Memory B cell (primary cell): Measurements from ENCODE around the gene DOK7.
"Not testable (repeated sequence)": the region's sequence is repeated elsewhere in the genome, so short reads cannot be mapped to it uniquely, and the experiment has no call there.

ENCODE experiments used
- ATAC-seq: fragments of 150-1000 bp; cut with Tn5 transposase; 2 replicates; pipeline ENCODE4 v1.10.0; 2021; ENCODE audit warnings: low read depth, mild to moderate bottlenecking, moderate library complexity
- DNase-seq, 2 donors: peaks; one replicate each; pipeline ENCODE4 v3.0.0; 2022; ENCODE audit warnings: low spot score in 2 of 2
- H3K27ac Mint-ChIP-seq: one replicate; pipeline ENCODE4 v1.8.0; 2022; ENCODE audit warnings: mild to moderate bottlenecking, moderate library complexity, mixed read lengths
- H3K27me3 Mint-ChIP-seq: one replicate; pipeline ENCODE4 v1.8.0; 2022; ENCODE audit warnings: mixed read lengths
- H3K36me3 Mint-ChIP-seq: one replicate; pipeline ENCODE4 v1.8.0; 2022; ENCODE audit warnings: mild to moderate bottlenecking, mixed read lengths
- H3K4me1 Mint-ChIP-seq: one replicate; pipeline ENCODE4 v1.8.0; 2022; ENCODE audit warnings: mixed read lengths
- H3K4me3 Mint-ChIP-seq: one replicate; pipeline ENCODE4 v1.8.0; 2022; ENCODE audit warnings: mild to moderate bottlenecking, moderate library complexity, mixed read lengths
- H3K9me3 Mint-ChIP-seq: one replicate; pipeline ENCODE4 v1.8.0; 2022; ENCODE audit warnings: mixed read lengths

DOK7 gene

GRCh38 chr4:3510481-3510880 is 47.4 kb downstream of the DOK7 start:
- no peaks in the 10 kb centered on the region for H3K4me1 Mint-ChIP-seq
- no peak overlapping the region for H3K4me3 Mint-ChIP-seq
- no peak overlapping the region for H3K27ac Mint-ChIP-seq
- no peaks in the 10 kb centered on the region for H3K9me3 Mint-ChIP-seq
- DNase-seq, result no peak
- no peaks in the 10 kb centered on the region for H3K27me3 Mint-ChIP-seq
- H3K36me3 Mint-ChIP-seq, result peaks cover 50% of the 10 kb centered on the region
- ATAC-seq, result no peak

GRCh38 chr4:3511187-3511586 is 48.1 kb downstream of the DOK7 start:
- peaks cover 53% of the 10 kb centered on the region for H3K36me3 Mint-ChIP-seq
- DNase-seq, result no peak
- H3K27me3 Mint-ChIP-seq, result no peaks in the 10 kb centered on the region
- ATAC-seq, result no peak
- H3K4me1 Mint-ChIP-seq, result no peaks in the 10 kb centered on the region
- H3K9me3 Mint-ChIP-seq, result no peaks in the 10 kb centered on the region
- no peak overlapping the region for H3K27ac Mint-ChIP-seq
- H3K4me3 Mint-ChIP-seq, result no peak overlapping the region

DNA sequence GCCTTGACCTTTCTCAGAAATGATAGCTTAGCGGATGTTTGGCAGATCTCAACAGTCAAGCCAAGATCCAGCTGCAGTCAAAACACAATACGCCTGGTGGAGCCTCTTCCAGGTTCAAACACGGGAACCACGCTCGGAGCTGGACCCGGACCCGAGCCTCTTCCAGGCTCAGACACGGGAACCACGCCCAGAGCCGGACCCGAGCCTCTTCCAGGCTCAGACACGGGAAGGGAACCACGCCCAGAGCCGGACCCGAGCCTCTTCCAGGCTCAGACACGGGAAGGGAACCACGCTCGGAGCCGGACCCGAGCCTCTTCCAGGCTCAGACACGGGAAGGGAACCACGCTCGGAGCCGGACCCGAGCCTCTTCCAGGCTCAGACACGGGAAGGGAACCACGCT is 48.5 kb downstream of the DOK7 start:
- DNase-seq, H3K9me3 Mint-ChIP-seq, ATAC-seq, H3K4me3 Mint-ChIP-seq, H3K27me3 Mint-ChIP-seq, H3K27ac Mint-ChIP-seq, H3K4me1 Mint-ChIP-seq: not testable (repeated sequence)
- peaks cover 54% of the 10 kb centered on the region for H3K36me3 Mint-ChIP-seq

GRCh38 chr4:3512279-3512678 is 49.2 kb downstream of the DOK7 start:
- DNase-seq, result no peak
- Mint-ChIP-seq H3K9me3 (no peaks in the 10 kb centered on the region), H3K4me3 (no peak overlapping the region), H3K36me3 (peaks cover 54% of the 10 kb centered on the region), H3K4me1 (no peaks in the 10 kb centered on the region), H3K27ac (no peak overlapping the region), H3K27me3 (no peaks in the 10 kb centered on the region)
- ATAC-seq, result no peak

- DNase-seq (no peak), ATAC-seq (no peak)
- Mint-ChIP-seq H3K9me3 (no peaks in the 10 kb centered on the region), H3K27ac (peak overlapping the region; percentile 69), H3K4me1 (no peaks in the 10 kb centered on the region), H3K4me3 (no peak overlapping the region), H3K36me3 (peaks cover 50% of the 10 kb centered on the region), H3K27me3 (no peaks in the 10 kb centered on the region)
Observed at GRCh38 chr4:3512719-3513118, 49.6 kb downstream of the DOK7 start.

- peaks cover 43% of the 10 kb centered on the region for H3K36me3 Mint-ChIP-seq
- no peak overlapping the region for H3K27ac Mint-ChIP-seq
- no peaks in the 10 kb centered on the region for H3K9me3 Mint-ChIP-seq
- DNase-seq, result no peak
- H3K27me3 Mint-ChIP-seq, result no peaks in the 10 kb centered on the region
- no peak overlapping the region for H3K4me3 Mint-ChIP-seq
- no peaks in the 10 kb centered on the region for H3K4me1 Mint-ChIP-seq
- ATAC-seq, result no peak
Observed at GRCh38 chr4:3513807-3514206, 50.7 kb downstream of the DOK7 start.

DNA sequence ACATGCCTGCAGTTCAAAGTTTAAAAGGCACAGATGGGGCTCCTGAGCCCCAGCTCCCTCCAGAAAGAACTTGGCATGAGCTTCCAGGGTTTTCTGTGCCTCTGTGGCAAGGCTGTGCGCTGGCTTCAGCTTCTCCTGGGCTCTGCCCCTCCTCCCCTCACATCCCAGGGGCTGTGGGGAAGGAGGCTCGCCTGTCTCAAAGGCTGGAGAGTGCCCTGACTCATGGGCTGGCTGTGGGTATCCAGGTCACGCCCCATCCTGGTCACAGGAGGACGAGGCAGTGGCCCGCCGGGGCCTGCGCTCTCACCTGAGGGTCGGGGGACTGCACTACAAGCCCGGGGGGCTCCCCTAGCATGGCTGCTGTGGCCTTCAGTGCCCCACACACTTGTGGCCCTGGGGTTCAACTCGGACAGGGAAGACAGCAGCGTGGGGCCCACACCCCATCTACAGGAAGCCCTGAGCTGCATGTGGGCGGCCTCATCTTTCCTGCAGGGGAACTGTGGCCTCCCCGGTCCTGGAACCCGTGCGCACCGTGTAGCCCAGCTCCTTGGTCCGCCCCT is 51.2 kb downstream of the DOK7 start:
- H3K4me3 Mint-ChIP-seq, result no peak overlapping the region
- peaks cover 42% of the 10 kb centered on the region for H3K36me3 Mint-ChIP-seq
- H3K27ac Mint-ChIP-seq, result no peak overlapping the region

DNA sequence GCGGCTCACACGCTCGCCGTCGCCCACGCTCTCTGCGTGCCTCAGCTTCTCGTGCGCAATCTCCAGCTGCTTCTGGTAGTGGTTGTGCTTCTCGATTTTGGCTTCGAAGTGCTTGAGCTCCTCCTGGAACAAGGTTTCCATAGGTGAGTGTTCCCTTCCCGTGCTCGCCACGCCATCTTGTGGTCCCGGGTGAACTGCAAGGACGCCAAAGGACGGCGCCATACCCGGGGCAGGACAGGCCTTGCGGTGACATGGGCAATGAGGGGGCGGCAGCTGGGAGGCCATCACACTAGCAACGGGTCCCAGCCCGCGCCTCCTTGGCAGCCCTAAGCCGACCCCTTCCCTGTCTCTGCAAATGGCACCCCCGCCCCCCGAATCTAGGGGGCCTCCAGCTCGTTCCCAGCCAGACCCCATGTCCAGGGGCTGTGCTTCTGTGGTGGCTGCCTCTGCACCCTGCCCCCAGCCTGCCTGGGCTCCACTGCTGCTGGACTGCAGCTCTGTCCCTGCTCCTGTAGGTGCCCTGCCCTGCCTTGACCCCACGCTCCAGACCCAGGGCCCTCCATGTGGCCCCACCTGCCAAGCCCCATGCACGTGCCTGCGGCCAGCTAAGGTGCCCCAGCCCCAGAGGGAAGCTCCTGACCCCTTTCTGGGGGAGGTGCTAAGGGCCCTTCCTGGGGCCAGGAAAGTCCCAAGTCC is 51.8 kb downstream of the DOK7 start:
- Mint-ChIP-seq H3K4me3 (no peak overlapping the region), H3K36me3 (peaks cover 41% of the 10 kb centered on the region), H3K27ac (peak overlapping the region; percentile 50), H3K9me3 (no peaks in the 10 kb centered on the region), H3K4me1 (no peaks in the 10 kb centered on the region), H3K27me3 (no peaks in the 10 kb centered on the region)
- no peak for DNase-seq
- ATAC-seq, result no peak

More for the DNA sequence above, 51.2 kb downstream of the DOK7 start:
- DNase-seq (no peak), ATAC-seq (no peak)
- no peaks in the 10 kb centered on the region for H3K4me1 Mint-ChIP-seq
- no peaks in the 10 kb centered on the region for H3K9me3 Mint-ChIP-seq
- no peaks in the 10 kb centered on the region for H3K27me3 Mint-ChIP-seq

DNA sequence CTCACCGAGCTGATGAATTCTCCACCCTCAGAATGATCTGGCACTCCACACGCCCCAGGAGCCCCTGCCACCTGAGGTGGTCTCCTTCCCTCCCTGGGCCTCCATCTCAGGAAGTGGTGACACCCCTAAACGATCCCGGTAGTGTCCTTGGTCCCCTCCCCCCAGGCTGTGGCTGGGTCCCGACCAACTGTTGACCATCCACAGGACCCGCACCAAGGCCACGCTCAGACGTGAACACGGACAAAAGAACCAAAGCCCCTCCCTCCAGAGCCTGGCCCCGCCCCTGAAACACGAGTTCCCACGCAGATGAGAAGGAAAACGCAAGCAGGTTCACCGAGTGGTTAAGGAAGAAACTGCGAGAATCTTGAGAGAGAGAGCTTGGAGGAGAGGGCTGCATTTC is 52.5 kb downstream of the DOK7 start:
- Mint-ChIP-seq H3K36me3 (peaks cover 35% of the 10 kb centered on the region), H3K27ac (peak overlapping the region; percentile 50), H3K4me1 (no peaks in the 10 kb centered on the region), H3K9me3 (no peaks in the 10 kb centered on the region), H3K27me3 (no peaks in the 10 kb centered on the region), H3K4me3 (no peak overlapping the region)
- no peak for DNase-seq
- no peak for ATAC-seq

GRCh38 chr4:3516061-3516835 is 53.1 kb downstream of the DOK7 start:
- ATAC-seq (no peak), DNase-seq (no peak)
- no peaks in the 10 kb centered on the region for H3K4me1 Mint-ChIP-seq
- H3K4me3 Mint-ChIP-seq, result no peak overlapping the region
- no peaks in the 10 kb centered on the region for H3K9me3 Mint-ChIP-seq
- H3K27ac Mint-ChIP-seq, result no peak overlapping the region
- no peaks in the 10 kb centered on the region for H3K27me3 Mint-ChIP-seq
- peaks cover 31% of the 10 kb centered on the region for H3K36me3 Mint-ChIP-seq

DNA sequence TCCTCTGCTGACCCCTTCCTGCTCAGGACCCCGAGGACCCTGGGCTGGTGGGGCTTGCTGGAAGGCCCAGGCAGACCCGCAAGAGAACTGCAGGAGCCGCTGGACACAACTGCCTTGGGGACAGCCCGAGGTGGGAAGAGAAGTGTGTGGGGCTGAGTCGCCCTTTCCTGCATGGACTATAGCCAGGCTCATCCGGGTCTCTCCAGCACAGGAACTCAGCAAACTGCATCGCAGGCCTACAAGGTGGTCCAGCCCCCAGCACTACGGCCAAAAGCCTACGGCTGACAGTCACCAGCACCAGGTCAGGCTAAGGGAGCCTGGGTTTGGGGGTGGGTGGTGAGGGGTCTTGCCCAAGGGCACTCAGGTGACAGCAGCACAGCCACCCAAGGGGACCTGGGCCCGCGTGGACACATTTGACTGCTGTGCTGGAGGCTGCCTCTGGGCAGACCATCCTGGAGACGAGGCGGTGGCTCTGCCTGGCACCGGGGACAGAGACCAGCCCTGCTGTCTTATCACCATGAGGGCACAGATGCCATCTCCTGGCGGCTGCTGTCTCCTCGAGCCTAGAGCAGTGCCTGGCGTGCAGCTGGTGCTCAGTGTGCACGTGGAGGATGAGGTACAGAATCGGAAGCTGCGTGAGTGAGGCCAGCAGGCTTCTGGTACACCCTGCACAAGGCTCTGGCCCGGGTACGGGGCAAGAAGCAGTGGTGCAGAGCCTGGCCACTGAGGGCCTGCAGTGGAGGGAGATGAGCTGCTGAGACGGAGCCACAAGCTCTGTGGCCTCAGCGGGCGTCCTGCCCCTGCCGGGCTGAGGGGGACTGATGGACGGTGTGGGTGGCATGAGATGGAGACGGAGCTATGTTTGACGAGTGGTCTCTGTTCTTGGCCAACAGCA is 54.0 kb downstream of the DOK7 start:
- Mint-ChIP-seq H3K27me3 (no peaks in the 10 kb centered on the region), H3K36me3 (peaks cover 32% of the 10 kb centered on the region), H3K9me3 (no peaks in the 10 kb centered on the region), H3K27ac (no peak overlapping the region), H3K4me3 (no peak overlapping the region), H3K4me1 (no peaks in the 10 kb centered on the region)
- no peak for ATAC-seq
- DNase-seq, result no peak

GRCh38 chr4:3517731-3518510 is 54.8 kb downstream of the DOK7 start:
- Mint-ChIP-seq H3K4me3 (no peak overlapping the region), H3K9me3 (no peaks in the 10 kb centered on the region), H3K27me3 (no peaks in the 10 kb centered on the region), H3K27ac (no peak overlapping the region), H3K36me3 (peaks cover 23% of the 10 kb centered on the region), H3K4me1 (no peaks in the 10 kb centered on the region)
- ATAC-seq (no peak), DNase-seq (no peak)

GRCh38 chr4:3518511-3518880 is 55.4 kb downstream of the DOK7 start:
- ATAC-seq, result no peak
- H3K27me3 Mint-ChIP-seq, result no peaks in the 10 kb centered on the region

More at GRCh38 chr4:3518511-3518880, 55.4 kb downstream of the DOK7 start:
- no peak for DNase-seq
- H3K27ac Mint-ChIP-seq, result no peak overlapping the region
- no peak overlapping the region for H3K4me3 Mint-ChIP-seq
- no peaks in the 10 kb centered on the region for H3K9me3 Mint-ChIP-seq
- no peaks in the 10 kb centered on the region for H3K4me1 Mint-ChIP-seq
- H3K36me3 Mint-ChIP-seq, result peaks cover 19% of the 10 kb centered on the region
